ENCODE measurements around the gene ATG7.
"Not testable (repeated sequence)": the region's sequence is repeated elsewhere in the genome, so short reads cannot be mapped to it uniquely, and the experiment has no call there.

The ATG7 gene

DNA sequence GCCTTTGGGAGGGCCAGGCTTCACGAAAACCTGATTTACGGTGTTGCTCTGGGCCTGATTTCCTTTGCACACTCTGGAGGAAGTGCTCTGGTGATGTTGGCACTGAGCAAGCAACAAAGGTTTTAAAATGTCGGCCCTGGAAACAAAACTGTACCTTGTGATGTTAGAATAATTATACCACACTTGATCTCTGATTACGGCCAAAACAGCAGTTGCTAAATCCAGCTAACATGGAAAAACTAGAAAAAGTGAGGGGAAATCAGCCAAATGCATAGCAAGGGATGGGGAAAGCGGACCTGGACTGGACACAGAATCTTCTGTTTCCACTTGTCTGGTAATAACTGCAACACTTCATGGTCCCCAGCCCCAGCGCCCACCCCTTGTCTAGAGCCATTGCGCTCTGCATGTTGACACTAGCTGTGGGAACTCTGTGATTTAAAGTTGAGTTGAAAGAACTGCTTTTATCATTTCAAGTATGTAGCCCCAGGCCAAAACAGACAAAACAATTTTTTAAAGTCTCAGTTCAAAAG lies 251.4 kb downstream of the ATG7 start:
- Mint-ChIP-seq H3K27ac (ENCODE audit: low read depth) (no peak overlapping the region), H3K36me3 (ENCODE audit: insufficient read depth) (peaks cover 3% of the 10 kb centered on the region), H3K27me3 (no peaks in the 10 kb centered on the region), H3K4me1 (peaks cover 4% of the 10 kb centered on the region), H3K4me3 (no peak overlapping the region), H3K9me3 (no peaks in the 10 kb centered on the region)
- DNase-seq (ENCODE audit: low spot score in 2 of 2) (no peak), ATAC-seq (replicated peaks; ENCODE audit: extremely low read depth, poor library complexity, severe bottlenecking) (no peak)

DNA sequence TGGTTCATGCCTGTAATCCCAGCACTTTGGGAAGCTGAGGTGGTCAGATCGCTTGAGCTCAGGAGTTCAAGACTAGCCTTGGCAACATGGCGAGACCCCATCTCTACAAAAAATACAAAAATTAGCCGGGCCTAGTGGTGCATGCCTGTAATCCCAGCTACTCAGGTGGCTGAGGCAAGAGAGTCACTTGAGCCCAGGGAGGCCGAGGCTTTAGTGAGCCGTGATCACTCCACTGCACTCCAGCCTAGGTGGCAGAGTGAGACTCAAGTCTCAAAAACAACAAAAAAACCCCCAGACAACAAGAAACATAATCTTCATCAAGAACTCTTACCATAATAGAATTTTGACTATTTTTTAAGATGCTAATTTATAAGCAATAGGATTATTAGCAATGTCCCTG lies 253.9 kb downstream of the ATG7 start:
- not testable (repeated sequence) for H3K27me3 Mint-ChIP-seq; H3K4me3 Mint-ChIP-seq; H3K36me3 Mint-ChIP-seq (ENCODE audit: insufficient read depth); DNase-seq (ENCODE audit: low spot score in 2 of 2); H3K9me3 Mint-ChIP-seq; ATAC-seq (replicated peaks; ENCODE audit: extremely low read depth, poor library complexity, severe bottlenecking); H3K4me1 Mint-ChIP-seq; H3K27ac Mint-ChIP-seq (ENCODE audit: low read depth)

DNA sequence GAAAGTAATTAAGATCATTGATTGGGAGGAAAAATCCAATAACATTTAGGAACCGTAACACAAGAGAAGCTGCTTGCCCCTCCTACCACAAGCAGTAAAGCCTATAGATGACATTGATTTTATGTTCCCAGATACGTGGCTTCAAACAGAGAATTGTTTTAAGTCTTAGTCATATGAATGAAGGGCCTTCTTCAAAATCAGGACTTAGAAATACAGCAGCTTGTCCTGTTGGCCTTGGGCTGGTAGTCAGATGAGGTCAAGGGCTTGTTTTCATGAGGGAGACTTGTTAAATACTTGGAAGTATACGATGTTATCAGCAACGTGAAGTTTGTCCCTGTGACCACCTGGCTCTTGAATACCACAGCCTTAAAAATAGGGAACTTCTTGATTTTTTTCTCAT lies 257.1 kb downstream of the ATG7 start:
- H3K4me3 Mint-ChIP-seq: no peak overlapping the region
- peaks cover 5% of the 10 kb centered on the region for H3K4me1 Mint-ChIP-seq
- H3K36me3 Mint-ChIP-seq (ENCODE audit: insufficient read depth): peaks cover 1% of the 10 kb centered on the region
- DNase-seq (ENCODE audit: low spot score in 2 of 2) (no peak), ATAC-seq (replicated peaks; ENCODE audit: extremely low read depth, poor library complexity, severe bottlenecking) (no peak)
- no peaks in the 10 kb centered on the region for H3K27me3 Mint-ChIP-seq
- no peak overlapping the region for H3K27ac Mint-ChIP-seq (ENCODE audit: low read depth)
- H3K9me3 Mint-ChIP-seq: no peaks in the 10 kb centered on the region

DNA sequence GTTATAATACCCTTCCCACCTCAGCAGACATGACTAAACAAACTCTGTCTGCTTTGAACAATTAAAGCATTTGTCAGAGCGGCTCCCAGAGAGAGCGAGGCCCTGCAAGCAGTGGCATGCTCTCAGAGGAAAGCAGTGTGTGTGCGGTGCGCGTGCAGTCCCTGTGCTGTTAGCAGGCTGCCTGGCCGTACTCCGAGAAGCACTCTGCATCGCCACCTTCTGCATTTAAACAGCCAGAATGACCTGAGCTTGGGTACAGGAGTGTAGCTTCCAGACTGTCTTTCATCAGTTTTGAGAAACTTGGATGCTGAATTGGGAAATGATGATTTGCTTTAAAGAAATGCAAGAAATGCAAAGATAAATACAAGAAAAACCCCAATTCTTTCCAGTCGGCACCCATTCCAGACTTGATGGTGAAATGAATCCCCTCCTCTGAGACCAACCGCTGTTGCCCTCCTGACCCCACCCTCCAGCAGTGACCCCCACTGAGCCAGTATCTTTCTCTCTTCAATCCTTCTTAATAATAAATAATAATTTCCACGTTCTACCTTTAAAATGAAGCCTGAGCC lies 258.0 kb downstream of the ATG7 start:
- peaks cover 1% of the 10 kb centered on the region for H3K36me3 Mint-ChIP-seq (ENCODE audit: insufficient read depth)
- no peaks in the 10 kb centered on the region for H3K27me3 Mint-ChIP-seq
- no peak overlapping the region for H3K27ac Mint-ChIP-seq (ENCODE audit: low read depth)

DNA sequence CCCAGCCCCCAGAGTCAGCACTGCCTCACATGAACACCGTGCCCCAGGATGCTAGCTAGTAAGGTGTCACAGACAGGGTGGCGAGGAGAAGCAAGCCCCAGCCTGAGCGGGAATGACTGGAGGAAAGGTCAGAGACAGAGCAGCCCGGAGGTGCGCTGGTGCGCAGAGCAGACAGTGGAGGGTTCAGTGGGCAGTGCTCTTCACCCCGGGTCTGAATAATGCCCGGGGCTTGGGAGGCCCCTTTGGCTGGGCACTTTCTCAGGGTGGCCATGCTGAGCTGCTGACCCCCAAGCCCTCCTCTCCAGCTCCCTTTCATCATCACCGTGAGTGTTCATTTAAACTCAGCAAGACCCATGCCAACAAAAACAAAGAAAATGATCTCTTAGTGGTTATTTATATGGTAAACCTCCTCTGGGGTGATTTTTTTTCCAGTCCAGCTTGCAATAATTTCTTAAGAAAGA lies 260.8 kb downstream of the ATG7 start:
- Mint-ChIP-seq H3K4me1 (peaks cover 12% of the 10 kb centered on the region), H3K27me3 (no peaks in the 10 kb centered on the region), H3K9me3 (no peaks in the 10 kb centered on the region), H3K27ac (ENCODE audit: low read depth) (no peak overlapping the region), H3K4me3 (no peak overlapping the region), H3K36me3 (ENCODE audit: insufficient read depth) (peaks cover 1% of the 10 kb centered on the region)
- ATAC-seq (replicated peaks; ENCODE audit: extremely low read depth, poor library complexity, severe bottlenecking) (no peak), DNase-seq (ENCODE audit: low spot score in 2 of 2) (no peak)

More for the DNA sequence above, 258.0 kb downstream of the ATG7 start:
- H3K4me3 Mint-ChIP-seq: no peak overlapping the region
- H3K4me1 Mint-ChIP-seq: peaks cover 5% of the 10 kb centered on the region
- ATAC-seq (replicated peaks; ENCODE audit: extremely low read depth, poor library complexity, severe bottlenecking) (no peak), DNase-seq (ENCODE audit: low spot score in 2 of 2) (no peak)
- H3K9me3 Mint-ChIP-seq: no peaks in the 10 kb centered on the region

DNA sequence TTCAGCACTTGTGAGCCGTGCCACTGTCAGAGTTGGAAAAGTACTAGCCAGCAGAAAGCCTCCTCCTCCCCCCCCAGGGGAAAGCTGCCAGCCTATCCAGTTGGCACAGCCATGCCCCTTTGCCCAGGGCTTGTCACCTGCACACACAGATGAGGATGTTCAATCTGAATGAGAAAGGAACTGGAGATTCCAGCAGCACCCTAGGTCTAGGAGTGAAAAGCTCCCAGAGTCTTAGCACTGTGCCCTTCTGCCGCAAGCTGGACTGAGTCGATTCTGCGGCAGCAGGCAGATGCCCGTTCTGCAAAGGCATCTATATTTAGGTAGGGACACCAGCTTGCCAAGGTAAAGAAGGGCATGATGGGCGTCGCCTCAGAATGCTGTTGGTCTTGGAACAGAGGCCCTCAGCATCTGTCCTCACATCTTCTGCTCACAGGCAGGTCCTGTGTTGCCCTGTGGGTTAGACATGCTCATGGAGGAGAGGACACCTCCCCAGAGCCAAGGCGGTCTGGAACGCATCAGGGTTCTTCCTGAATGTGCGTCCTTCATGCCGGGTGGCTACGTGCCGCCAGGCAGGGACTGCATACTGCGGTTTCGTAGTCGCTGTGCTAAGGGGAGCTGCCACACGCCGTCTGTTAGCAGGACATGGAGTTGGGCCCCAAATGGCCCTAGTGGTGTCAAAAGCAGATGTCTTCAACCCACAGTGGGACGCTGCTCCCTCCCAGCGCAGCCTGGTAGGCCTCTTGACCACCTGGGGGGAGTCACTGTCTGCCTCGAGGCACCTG lies 262.0 kb downstream of the ATG7 start:
- DNase-seq (ENCODE audit: low spot score in 2 of 2): no peak
- H3K9me3 Mint-ChIP-seq: no peaks in the 10 kb centered on the region
- ATAC-seq (replicated peaks; ENCODE audit: extremely low read depth, poor library complexity, severe bottlenecking): no peak

DNA sequence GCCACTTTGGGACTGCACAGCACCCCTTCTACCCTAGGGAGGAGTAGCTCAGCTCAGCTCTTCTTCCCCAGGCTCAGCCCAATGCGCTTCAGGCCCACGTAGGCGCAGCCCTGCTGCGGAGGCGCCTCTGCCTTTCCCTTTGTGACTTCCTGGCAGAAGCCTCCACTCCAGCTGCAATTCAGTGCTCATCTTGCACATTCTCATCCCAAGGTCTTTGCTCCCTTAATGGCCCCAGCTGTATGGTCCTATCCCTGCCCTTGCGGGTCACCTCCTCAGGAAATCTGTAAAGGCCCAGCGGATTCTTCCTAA lies 262.6 kb downstream of the ATG7 start:
- Mint-ChIP-seq H3K27ac (ENCODE audit: low read depth) (no peak overlapping the region), H3K4me3 (no peak overlapping the region), H3K4me1 (peaks cover 12% of the 10 kb centered on the region), H3K36me3 (ENCODE audit: insufficient read depth) (no peaks in the 10 kb centered on the region), H3K27me3 (no peaks in the 10 kb centered on the region), H3K9me3 (no peaks in the 10 kb centered on the region)
- no peak for ATAC-seq (replicated peaks; ENCODE audit: extremely low read depth, poor library complexity, severe bottlenecking)
- DNase-seq (ENCODE audit: low spot score in 2 of 2): no peak

More for the DNA sequence above, 262.0 kb downstream of the ATG7 start:
- no peaks in the 10 kb centered on the region for H3K36me3 Mint-ChIP-seq (ENCODE audit: insufficient read depth)
- H3K27me3 Mint-ChIP-seq: no peaks in the 10 kb centered on the region
- H3K27ac Mint-ChIP-seq (ENCODE audit: low read depth): no peak overlapping the region
- H3K4me1 Mint-ChIP-seq: peaks cover 12% of the 10 kb centered on the region
- no peak overlapping the region for H3K4me3 Mint-ChIP-seq

DNA sequence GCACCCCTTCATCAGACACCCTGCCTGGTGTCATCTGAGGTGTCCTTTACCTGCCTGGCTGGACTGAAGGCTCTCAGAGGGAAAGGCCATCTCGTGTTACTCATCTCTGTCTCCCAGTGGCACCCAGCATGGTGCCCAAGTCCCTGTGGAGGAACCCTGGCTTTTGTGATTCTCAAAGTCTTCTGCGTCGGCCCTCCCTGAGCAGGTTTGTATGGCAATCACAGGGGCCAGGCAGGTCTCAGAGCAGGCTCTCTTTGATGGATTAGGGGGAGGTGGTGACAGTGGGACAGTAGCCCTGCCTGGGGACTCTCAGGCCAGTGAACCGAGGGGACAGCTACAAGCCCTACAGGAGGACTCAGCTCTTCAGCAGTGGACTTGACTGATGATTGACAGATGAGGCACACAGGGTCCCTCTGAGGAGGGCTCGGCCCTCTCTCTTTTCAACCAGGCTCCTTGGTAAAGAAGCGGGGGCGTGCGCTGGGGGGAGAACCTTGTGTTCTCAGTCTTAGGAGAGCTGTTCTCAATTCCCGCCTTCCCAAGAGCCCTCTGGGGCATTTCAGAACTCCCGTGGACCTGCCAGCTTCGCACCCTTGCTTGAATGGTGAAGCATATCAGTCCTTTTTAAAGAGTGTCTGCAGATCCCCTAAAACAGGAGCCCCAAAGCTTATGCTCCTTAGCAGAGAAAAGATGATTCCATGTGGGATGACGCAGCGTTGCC lies 263.2 kb downstream of the ATG7 start:
- no peak for DNase-seq (ENCODE audit: low spot score in 2 of 2)
- H3K27me3 Mint-ChIP-seq: no peaks in the 10 kb centered on the region

DNA sequence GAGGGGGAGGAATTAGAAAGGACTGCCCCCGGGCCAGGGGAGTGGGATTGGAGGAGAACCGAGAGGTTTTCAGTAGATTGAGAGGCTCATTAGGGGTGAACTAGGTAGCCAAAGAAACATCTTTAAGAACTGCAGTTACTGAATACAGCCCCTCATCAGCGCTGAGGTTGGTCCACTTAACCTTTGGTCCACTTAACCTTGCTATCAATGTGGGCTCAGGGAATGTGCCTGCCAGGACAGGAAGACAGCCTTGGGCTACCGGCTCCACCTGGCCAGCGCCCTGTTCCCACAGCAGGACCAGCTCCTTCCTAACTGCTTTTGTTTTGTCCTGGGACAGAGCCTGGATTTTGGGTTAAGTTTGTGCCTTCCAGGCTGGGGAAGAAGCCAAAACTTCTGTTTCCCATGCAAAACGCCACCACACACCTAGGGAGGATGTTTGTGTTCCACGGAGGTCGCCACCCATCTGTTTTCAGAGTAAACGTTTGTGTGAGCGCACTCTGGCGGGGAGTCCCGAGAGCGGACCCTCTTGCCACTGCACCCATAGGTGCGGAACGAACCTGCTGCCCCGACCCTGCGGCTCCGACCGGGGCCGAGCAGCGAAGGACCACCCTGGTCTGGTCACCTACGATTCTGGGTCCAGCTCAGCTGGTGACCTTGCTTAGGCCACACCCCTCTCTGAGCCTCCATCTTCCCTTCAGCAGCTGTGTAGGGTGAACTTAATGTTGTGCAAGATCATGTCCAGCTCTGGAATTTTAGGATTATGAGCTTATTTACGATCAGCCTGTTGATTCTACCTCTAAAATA lies 264.1 kb downstream of the ATG7 start:
- H3K4me1 Mint-ChIP-seq: peaks cover 12% of the 10 kb centered on the region
- H3K36me3 Mint-ChIP-seq (ENCODE audit: insufficient read depth): no peaks in the 10 kb centered on the region
- no peaks in the 10 kb centered on the region for H3K27me3 Mint-ChIP-seq
- ATAC-seq (replicated peaks; ENCODE audit: extremely low read depth, poor library complexity, severe bottlenecking) (no peak), DNase-seq (ENCODE audit: low spot score in 2 of 2) (no peak)
- no peak overlapping the region for H3K4me3 Mint-ChIP-seq
- no peak overlapping the region for H3K27ac Mint-ChIP-seq (ENCODE audit: low read depth)
- H3K9me3 Mint-ChIP-seq: no peaks in the 10 kb centered on the region

More for the DNA sequence above, 263.2 kb downstream of the ATG7 start:
- no peak for ATAC-seq (replicated peaks; ENCODE audit: extremely low read depth, poor library complexity, severe bottlenecking)
- Mint-ChIP-seq H3K4me3 (no peak overlapping the region), H3K4me1 (peaks cover 12% of the 10 kb centered on the region), H3K36me3 (ENCODE audit: insufficient read depth) (no peaks in the 10 kb centered on the region), H3K27ac (ENCODE audit: low read depth) (no peak overlapping the region), H3K9me3 (no peaks in the 10 kb centered on the region)

DNA sequence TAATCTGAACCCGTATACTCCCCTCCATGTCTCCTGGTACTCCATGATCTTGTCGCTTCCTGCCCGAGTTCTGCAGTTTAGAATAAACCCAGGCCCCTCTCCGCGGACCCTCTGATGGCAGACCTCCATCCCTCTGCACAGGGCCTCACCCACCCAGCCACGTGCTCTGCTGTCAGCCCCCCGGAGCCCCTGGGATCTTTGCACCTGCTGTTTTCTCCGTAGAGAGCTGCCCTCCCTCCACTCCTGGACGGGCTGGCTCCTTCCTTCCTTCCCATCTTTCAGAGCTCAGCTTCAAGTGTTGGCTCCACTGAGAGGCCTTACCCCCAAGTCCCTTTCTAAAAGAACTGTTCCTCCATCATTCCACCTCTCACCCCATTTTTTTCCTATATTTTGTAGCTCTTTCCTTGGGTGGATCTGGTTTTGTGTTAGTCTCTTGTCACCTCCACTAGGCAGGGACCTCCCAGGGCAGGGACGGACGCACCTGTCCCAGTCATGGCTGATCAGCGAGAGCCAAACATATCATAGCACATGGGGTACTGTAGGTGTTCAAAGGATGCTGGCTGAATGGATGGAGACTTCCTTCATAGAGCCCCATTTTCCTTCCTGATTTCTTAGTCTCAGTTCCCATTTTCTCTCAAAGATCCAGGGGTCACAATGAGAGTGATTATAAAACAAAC lies 264.9 kb downstream of the ATG7 start:
- H3K4me1 Mint-ChIP-seq: peaks cover 16% of the 10 kb centered on the region
- ATAC-seq (replicated peaks; ENCODE audit: extremely low read depth, poor library complexity, severe bottlenecking): no peak
- H3K4me3 Mint-ChIP-seq: no peak overlapping the region
- H3K9me3 Mint-ChIP-seq: no peaks in the 10 kb centered on the region
- no peak for DNase-seq (ENCODE audit: low spot score in 2 of 2)
- no peaks in the 10 kb centered on the region for H3K36me3 Mint-ChIP-seq (ENCODE audit: insufficient read depth)
- H3K27ac Mint-ChIP-seq (ENCODE audit: low read depth): no peak overlapping the region
- H3K27me3 Mint-ChIP-seq: no peaks in the 10 kb centered on the region

DNA sequence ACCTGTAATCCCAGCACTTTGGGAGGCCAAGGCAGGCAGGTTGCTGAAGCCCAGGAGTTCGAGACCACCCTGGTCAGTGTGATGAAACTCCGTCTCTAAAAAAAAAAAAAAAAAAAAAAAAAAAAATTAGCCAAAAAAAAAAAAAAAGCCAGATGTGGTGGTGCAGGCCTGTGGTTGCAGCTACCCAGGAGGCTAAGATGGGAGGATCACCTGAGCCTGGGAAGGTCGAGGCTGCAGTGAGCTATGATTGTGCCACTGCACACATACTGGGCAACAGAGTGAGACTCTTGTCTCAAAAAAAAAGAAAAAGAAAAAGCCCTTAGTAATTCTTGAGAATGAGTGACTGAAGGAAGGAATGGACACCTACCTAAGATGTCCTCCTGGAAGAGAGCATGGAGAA lies 266.4 kb downstream of the ATG7 start:
- H3K36me3 Mint-ChIP-seq (ENCODE audit: insufficient read depth): peaks cover 1% of the 10 kb centered on the region
- H3K27ac Mint-ChIP-seq (ENCODE audit: low read depth): no peak overlapping the region
- H3K27me3 Mint-ChIP-seq: no peaks in the 10 kb centered on the region
- H3K9me3 Mint-ChIP-seq: no peaks in the 10 kb centered on the region
- ATAC-seq (replicated peaks; ENCODE audit: extremely low read depth, poor library complexity, severe bottlenecking) (no peak), DNase-seq (ENCODE audit: low spot score in 2 of 2) (no peak)
- peaks cover 13% of the 10 kb centered on the region for H3K4me1 Mint-ChIP-seq
- no peak overlapping the region for H3K4me3 Mint-ChIP-seq

DNA sequence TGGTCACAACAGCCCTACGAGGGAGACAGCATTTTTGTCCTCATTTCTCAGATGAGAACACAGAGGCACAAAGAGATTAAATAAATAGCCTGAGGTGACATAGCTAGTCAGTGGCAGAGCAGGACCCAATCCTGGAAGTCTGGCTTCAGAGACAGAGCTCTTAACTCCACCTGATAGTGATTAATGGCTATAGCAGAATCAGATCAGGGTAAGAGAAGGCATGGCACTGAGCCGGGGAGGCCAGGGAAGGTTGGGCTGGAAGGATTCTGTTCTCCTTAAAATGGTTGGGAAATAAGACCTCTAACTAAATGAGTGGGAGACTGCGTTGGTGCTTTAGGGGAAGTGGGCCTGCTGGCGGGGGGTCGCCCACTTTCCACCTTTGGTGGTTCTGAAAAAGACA lies 267.0 kb downstream of the ATG7 start:
- ATAC-seq (replicated peaks; ENCODE audit: extremely low read depth, poor library complexity, severe bottlenecking) (no peak), DNase-seq (ENCODE audit: low spot score in 2 of 2) (no peak)
- peaks cover 13% of the 10 kb centered on the region for H3K4me1 Mint-ChIP-seq
- no peaks in the 10 kb centered on the region for H3K27me3 Mint-ChIP-seq
- no peaks in the 10 kb centered on the region for H3K9me3 Mint-ChIP-seq
- H3K27ac Mint-ChIP-seq (ENCODE audit: low read depth): no peak overlapping the region
- peaks cover 1% of the 10 kb centered on the region for H3K36me3 Mint-ChIP-seq (ENCODE audit: insufficient read depth)
- H3K4me3 Mint-ChIP-seq: no peak overlapping the region
